Uterus (tissue), 2 donors: ENCODE measurements around the gene ZNF397.
A peak's percentile ranks its signal among the peaks of the same experiment; 100 is the strongest.

Experiments
- CTCF ChIP-seq, 4 experiments: fragments of 200-600 bp in 2 of 4; fragments of 450-650 bp in 2 of 4; sonication (generic) in 2 of 4; IDR thresholded peaks; one replicate each; pipeline ENCODE4 v1.5.1; 2016 to 2019; ENCODE audit warnings: antibody characterized with exemption in 4 of 4, mild to moderate bottlenecking in 2 of 4, moderate library complexity in 1 of 4
- POLR2A ChIP-seq, 2 donors: fragments of 450-650 bp; IDR thresholded peaks; one replicate each; pipeline ENCODE4 v1.6.1; 2016; ENCODE audit warnings: antibody characterized with exemption in 2 of 2, mild to moderate bottlenecking in 1 of 2, moderate library complexity in 1 of 2

- TF ChIP-seq POLR2A (IDR thresholded peaks at IDR 0.05), result peak; percentile 42 to 50
- peak in 2 of 4 experiments; percentile 22 to 26 for TF ChIP-seq CTCF (IDR thresholded peaks at IDR 0.05)
Observed at GRCh38 chr18:35267161-35267651, 26.4 kb downstream of the ZNF397 start.
